ENCODE measurements around the gene TMEM106B.
"Not testable (repeated sequence)": the region's sequence is repeated elsewhere in the genome, so short reads cannot be mapped to it uniquely, and the experiment has no call there.

The TMEM106B gene

GRCh38 chr7:12211054-12211710 lies at the start of gene TMEM106B:
TSS of gene TMEM106B (plus strand) at chr7:12211294. CDS start at chr7:12214811, 3,517 bp downstream.
- peak; percentile 93 for DNase-seq

GRCh38 chr7:12162415-12163113 lies 48.5 kb upstream of the TMEM106B start:
- no peak for DNase-seq

DNA sequence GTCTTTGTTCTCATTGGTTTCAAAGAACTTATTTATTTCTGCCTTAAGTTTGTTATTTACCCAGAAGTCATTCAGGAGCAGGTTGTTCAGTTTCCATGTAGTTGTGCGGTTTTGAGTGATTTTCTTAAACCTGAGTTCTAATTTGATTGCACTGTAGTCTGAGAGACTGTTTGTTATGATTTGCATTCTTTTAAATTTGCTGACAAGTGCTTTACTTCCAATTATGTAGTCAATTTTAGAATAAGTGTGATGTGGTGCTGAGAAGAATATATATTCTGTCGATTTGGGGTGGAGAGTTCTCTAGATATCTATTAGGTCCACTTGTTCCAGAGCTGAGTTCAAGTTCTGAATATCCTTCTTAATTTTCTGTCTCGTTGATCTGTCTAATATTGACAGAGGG lies 43.0 kb upstream of the TMEM106B start:
- DNase-seq: not testable (repeated sequence)

GRCh38 chr7:12169981-12170820 lies 40.9 kb upstream of the TMEM106B start:
- DNase-seq: not testable (repeated sequence)

GRCh38 chr7:12173671-12174070 lies 37.4 kb upstream of the TMEM106B start:
- no peak for DNase-seq

DNA sequence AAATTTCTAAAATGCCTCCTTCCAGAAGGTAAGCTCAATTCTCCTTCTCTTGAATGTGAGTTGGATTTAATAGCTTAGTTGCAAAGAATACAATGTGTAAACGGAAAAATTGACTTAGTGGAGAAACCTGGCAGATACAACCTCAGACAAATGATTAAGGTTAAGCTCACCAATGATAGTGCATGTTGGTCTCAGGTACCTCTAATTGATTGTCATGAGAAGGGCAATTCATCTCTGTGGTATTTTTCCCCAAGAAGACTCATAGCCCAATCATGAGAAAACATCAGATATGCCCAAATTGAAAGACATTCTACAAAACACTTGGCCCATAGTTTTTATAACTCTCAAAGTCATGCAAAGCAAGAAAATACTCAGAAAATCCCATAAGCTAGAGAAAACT lies 36.2 kb upstream of the TMEM106B start:
- DNase-seq: no peak

- no peak for DNase-seq
These were observed 32.8 kb upstream of the TMEM106B start for GRCh38 chr7:12178317-12178716.

- no peak for DNase-seq
These were observed 16.7 kb upstream of the TMEM106B start for GRCh38 chr7:12194426-12194825.

- no peak for DNase-seq
These were observed 14.7 kb upstream of the TMEM106B start for GRCh38 chr7:12196386-12196785.

DNA sequence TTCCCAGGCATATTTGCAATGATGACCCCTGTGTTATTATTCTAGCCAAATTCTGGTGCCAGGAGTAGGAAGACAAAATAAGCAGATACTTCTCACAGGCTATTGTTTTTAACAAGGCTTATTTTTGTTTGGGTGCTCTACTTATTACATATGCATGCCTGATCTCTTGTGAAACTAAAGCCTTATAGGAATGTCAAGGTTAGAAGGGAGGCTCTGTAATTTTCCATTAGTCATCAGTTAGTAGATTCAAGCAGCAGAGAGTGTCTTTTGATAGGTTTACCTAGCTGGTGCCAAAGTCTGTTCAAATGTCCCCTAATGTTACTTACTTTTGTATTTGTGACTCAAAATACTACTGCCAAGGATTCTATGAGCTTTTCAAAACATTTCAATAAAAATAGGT lies 11.7 kb upstream of the TMEM106B start:
- DNase-seq: no peak

GRCh38 chr7:12207046-12207445 lies 4.0 kb upstream of the TMEM106B start:
- DNase-seq: no peak

DNA sequence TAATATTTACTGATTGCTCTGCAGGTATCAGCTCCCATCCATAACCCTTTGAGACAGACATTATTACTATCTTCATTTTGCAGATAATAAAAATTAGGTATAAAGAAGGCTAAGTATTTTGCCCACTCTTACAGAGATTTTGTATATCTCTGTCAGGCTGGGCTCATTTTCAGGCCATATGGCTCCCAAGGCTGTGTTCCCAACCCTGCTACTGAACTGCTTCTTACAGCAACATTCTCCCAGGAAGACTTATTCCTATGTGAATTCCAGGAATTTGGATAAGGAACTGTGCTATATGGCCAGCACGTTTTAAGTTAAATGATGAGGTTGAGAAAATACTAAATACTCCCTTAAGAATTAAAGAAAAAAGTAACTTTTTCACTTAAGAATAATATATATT lies 1.9 kb upstream of the TMEM106B start:
- no peak for DNase-seq

DNA sequence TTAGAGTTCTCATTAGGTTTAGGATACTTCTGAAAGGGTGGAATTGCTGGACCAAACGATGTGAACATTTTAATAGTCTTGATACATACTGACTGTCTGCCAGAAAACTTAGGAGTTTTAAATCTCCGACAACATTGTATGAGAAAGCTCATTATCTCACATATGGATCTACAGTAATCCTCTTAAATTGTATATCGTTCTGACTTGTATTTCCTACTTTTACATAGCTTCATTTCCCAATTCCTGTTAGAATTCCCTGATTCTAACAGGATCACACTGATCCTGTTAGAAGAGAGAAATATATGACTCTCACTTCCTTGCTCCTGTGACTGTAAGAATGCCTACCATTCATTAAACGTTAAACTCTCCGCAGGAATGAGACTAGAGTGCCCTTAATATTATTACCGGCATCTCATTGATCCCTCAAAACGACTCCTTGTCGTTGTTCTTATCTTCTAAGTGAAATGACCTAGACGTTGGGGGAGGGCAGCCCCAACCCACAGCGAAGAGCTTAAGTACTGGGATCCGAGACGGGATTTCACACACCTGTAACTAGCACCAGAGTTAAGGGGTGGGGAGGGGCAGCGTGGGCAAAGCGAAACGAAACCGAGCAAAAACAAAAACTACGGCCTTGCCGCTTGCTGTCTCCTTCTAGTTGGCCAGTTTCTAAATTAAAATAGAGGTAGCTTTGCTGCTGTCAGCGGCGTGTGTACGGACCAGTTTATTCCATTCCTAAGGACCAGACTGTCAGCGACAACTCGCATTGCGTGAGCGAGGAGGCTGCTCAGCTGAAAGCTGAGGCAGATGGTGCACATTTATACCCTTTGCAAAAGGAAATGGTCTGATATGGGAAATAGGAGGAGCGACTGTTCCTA lies 678 bp upstream of the TMEM106B start:
- peak; percentile 61 for DNase-seq

GRCh38 chr7:12211711-12212485 lies 804 bp downstream of the TMEM106B start:
- peak; percentile 60 for DNase-seq

GRCh38 chr7:12217311-12217710 lies 6.2 kb downstream of the TMEM106B start:
- no peak for DNase-seq

DNA sequence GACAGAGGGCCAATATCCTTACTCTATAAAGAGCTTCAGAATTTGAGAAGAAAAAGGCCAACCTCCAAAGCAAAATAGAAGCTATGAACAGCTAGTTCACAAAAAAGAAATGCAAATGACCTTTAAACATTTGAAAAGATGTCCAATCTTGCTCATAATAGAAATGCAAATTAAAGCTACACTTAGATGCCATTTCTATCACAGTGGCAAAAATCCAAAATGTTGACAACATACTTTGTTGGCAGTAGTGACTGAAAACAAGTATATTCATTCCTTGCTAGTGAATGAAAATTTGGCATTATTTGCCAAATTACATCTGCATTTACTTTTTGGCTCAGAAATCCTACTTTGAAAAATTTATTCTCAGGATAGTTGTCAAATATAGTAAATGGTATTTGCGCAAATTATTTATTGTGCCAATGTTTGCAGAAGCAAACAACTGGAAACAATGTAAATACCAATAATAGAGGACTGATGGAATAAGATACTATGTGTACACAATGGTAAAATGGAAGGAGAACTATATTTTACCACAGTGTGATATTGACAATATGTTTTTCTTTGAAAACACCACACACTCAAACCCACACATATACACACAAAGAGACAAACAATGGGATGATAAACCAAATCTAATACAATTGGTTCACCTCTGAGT lies 9.4 kb downstream of the TMEM106B start:
- DNase-seq: no peak

DNA sequence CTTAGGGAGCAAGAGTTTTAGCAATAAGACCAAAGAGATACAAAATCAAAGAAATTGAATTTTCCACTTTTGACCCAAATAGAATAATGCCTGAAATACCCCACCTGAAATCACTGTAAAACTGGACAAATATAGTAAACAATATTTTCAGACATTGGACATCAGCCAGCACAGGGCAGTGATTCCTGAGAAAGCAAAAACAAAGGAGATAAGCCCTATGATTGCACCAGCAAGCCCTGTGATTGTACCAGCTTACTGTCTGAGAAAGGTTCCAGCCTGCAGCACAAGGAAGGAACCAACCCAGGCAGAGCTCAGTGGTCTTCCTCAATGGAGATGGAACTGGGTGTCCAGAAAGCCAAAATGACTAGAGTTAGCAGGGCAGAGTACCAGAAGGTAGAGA lies 10.3 kb downstream of the TMEM106B start:
- no peak for DNase-seq

DNA sequence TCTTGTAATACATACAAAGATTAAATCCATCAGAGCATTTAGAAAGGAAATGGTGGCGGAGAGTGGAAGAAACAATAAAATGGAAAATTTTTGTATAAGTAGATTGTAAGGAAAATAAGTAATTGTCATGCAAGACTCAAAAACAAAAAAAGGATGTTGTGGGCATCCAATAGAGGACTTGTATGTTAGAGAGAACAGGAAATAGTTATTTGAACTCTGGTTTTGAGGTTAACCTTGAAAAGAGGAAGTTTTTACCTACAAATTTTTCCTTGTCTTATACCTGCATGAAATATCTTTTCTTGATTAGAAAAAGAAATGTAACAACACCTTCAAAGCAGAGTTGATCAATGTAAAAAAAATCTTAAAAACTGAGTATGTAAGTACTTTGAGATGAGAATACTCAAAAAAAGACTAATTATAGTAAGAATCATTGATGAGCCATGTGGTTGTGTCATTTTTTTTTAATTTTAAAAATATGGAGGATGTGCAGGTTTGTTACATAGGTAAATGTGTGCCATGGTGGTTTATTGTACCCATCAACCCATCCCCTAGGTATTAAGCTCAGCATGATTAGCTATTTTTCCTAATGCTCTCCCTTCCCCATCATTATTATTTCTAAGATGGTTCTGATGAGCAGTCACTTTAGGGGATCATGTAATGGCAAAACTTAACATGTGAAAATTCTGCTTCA lies 11.9 kb downstream of the TMEM106B start:
- no peak for DNase-seq

DNA sequence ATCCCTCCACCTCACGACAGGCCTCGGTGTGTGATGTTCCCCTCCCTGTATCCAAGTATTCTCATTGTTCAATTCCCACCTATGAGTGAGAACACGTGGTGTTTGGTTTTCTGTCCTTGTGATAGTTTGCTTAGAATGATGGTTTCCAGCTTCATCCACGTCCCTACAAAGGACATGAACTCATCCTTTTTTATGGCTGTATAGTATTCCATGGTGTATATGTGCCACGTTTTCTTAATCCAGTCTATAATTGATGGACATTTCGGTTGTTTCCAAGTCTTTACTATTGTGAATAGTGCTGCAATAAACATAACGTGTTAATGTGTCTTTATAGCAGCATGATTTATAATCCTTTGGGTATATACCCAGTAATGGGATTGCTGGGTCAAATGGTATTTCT lies 13.9 kb downstream of the TMEM106B start:
- DNase-seq: not testable (repeated sequence)

DNA sequence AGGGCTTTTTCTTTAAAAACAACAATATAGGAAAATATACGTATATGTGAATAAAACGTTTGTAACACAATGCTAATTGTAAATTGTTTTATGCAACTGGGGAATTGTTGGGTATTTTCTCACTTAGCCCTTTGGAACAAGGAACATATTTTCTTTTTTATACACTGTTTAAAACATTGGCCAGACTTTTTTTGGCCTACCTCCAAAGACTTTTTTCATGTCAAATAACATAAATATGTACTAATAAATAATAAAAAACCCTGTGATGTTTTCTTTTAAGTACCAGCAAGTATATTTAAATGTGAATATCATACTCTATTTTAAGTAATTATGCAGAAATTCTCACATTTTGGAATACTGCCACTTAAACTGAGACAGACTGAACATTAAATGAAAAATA lies 15.7 kb downstream of the TMEM106B start:
- no peak for DNase-seq

DNA sequence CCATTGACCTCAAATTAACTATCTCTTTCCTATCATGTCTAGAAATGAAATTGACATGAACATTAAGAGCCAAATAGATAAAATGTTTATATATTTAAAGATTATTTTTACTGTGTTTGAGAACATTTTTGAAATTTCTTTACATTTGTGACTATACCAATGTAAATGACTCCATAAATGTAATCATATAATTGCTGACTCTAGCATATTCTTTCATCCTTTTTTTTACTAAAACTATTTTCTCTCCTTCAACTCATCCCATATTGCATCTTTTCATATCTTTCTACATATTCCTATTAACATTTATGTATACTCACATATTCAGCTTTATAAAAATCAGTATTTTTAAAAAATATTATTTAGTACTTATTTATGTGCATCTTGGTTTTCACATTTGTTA lies 16.9 kb downstream of the TMEM106B start:
- DNase-seq: no peak
